ENCODE measurements around the gene SH3BGRL3.

DNA sequence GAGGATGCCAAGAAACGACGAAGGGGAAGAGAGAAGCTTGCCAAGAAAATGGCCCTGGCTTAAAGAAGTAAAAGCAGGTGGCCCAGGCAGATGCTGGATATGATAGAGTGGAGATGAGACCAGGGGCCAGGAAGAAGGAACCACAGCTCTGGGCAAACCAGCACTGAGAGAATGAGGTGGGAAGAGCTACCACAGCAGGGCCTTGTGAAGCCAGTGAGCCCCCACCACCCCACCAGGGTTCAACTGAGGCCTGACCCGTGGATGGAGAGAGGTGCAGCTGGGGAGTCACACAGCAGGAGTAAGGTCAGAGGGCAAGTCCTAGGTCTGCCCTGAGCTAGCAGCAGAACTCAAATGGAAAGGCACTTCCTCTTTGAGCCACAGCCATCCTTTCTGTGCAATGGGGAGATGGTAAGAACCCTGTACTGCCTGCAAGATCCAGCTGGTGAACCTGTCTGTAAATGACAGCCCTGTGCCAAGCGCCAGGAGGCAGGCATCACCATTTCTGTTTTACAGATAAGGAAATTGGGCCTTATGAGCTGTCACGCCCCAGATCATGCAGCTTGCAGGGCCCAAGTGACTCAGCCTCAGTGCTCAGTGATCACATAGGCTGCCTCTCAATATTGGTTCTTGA is 8.5 kb downstream of the SH3BGRL3 start:
- no peak for TF ChIP-seq BHLHE40 (IDR thresholded peaks at IDR 0.05; ENCODE audit: low read depth, low read length)
- TF ChIP-seq, protein P1, sequence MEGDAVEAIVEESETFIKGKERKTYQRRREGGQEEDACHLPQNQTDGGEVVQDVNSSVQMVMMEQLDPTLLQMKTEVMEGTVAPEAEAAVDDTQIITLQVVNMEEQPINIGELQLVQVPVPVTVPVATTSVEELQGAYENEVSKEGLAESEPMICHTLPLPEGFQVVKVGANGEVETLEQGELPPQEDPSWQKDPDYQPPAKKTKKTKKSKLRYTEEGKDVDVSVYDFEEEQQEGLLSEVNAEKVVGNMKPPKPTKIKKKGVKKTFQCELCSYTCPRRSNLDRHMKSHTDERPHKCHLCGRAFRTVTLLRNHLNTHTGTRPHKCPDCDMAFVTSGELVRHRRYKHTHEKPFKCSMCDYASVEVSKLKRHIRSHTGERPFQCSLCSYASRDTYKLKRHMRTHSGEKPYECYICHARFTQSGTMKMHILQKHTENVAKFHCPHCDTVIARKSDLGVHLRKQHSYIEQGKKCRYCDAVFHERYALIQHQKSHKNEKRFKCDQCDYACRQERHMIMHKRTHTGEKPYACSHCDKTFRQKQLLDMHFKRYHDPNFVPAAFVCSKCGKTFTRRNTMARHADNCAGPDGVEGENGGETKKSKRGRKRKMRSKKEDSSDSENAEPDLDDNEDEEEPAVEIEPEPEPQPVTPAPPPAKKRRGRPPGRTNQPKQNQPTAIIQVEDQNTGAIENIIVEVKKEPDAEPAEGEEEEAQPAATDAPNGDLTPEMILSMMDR (IDR thresholded peaks at IDR 0.05): no peak
- no peak for TF ChIP-seq SMC3 (IDR thresholded peaks at IDR 0.05)
- TF ChIP-seq RNF2 (IDR thresholded peaks at IDR 0.05; ENCODE audit: borderline replicate concordance, low read depth): no peak
- TF ChIP-seq, protein P2, sequence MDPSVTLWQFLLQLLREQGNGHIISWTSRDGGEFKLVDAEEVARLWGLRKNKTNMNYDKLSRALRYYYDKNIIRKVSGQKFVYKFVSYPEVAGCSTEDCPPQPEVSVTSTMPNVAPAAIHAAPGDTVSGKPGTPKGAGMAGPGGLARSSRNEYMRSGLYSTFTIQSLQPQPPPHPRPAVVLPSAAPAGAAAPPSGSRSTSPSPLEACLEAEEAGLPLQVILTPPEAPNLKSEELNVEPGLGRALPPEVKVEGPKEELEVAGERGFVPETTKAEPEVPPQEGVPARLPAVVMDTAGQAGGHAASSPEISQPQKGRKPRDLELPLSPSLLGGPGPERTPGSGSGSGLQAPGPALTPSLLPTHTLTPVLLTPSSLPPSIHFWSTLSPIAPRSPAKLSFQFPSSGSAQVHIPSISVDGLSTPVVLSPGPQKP (IDR thresholded peaks at IDR 0.05; ENCODE audit: low read depth, low read length): no peak
- no peak for TF ChIP-seq PHF8 (IDR thresholded peaks at IDR 0.05; ENCODE audit: borderline replicate concordance, low read depth)
- TF ChIP-seq, protein P3, sequence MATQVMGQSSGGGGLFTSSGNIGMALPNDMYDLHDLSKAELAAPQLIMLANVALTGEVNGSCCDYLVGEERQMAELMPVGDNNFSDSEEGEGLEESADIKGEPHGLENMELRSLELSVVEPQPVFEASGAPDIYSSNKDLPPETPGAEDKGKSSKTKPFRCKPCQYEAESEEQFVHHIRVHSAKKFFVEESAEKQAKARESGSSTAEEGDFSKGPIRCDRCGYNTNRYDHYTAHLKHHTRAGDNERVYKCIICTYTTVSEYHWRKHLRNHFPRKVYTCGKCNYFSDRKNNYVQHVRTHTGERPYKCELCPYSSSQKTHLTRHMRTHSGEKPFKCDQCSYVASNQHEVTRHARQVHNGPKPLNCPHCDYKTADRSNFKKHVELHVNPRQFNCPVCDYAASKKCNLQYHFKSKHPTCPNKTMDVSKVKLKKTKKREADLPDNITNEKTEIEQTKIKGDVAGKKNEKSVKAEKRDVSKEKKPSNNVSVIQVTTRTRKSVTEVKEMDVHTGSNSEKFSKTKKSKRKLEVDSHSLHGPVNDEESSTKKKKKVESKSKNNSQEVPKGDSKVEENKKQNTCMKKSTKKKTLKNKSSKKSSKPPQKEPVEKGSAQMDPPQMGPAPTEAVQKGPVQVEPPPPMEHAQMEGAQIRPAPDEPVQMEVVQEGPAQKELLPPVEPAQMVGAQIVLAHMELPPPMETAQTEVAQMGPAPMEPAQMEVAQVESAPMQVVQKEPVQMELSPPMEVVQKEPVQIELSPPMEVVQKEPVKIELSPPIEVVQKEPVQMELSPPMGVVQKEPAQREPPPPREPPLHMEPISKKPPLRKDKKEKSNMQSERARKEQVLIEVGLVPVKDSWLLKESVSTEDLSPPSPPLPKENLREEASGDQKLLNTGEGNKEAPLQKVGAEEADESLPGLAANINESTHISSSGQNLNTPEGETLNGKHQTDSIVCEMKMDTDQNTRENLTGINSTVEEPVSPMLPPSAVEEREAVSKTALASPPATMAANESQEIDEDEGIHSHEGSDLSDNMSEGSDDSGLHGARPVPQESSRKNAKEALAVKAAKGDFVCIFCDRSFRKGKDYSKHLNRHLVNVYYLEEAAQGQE (IDR thresholded peaks at IDR 0.05): no peak
- TF ChIP-seq RAD21 (conservative IDR thresholded peaks at IDR 0.05 in 1 of 2, IDR thresholded peaks at IDR 0.05 in 1 of 2): no peak
- TF ChIP-seq FOSB (CRISPR knock-in tag; IDR thresholded peaks at IDR 0.05): no peak
- TF ChIP-seq, protein P4, sequence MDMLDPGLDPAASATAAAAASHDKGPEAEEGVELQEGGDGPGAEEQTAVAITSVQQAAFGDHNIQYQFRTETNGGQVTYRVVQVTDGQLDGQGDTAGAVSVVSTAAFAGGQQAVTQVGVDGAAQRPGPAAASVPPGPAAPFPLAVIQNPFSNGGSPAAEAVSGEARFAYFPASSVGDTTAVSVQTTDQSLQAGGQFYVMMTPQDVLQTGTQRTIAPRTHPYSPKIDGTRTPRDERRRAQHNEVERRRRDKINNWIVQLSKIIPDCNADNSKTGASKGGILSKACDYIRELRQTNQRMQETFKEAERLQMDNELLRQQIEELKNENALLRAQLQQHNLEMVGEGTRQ (IDR thresholded peaks at IDR 0.05): no peak

Data from A549 (cell line).